Right lobe of liver (tissue), 6 donors: Measurements from ENCODE around the gene UBR1. TPM values are rescaled to one million over a fixed set of nuclear protein-coding genes. Genes with fewer than 3 reads are reported as not detected.

ENCODE experiments used
- ATAC-seq, 4 donors: fragments of 200-7000 bp; cut with Tn5 transposase; one replicate each; pipeline ENCODE4 v1.9.1; 2020; ENCODE audit warnings: mild to moderate bottlenecking in 4 of 4, moderate library complexity in 4 of 4
- DNase-seq, 3 donors: peaks; one replicate each; pipeline ENCODE4 v3.0.0-alpha.2; 2020
- H3K27ac ChIP-seq, 3 donors: fragments of 200-600 bp; one replicate each; pipeline ENCODE4 v1.8.0; 2022
- H3K27me3 ChIP-seq, 2 donors: fragments of 200-600 bp; one replicate each; pipeline ENCODE4 v1.8.0; 2022
- H3K36me3 ChIP-seq, 4 donors: fragments of 200-600 bp; sonication (generic) in 1 of 4; one replicate each; pipeline versions ENCODE4 v1.5.1 to v1.8.0; 2017 to 2022; ENCODE audit warnings: control low read depth in 1 of 4
- H3K4me1 ChIP-seq, 4 donors: fragments of 200-600 bp; sonication (generic) in 1 of 4; one replicate each; pipeline versions ENCODE4 v1.5.1 to v1.8.0; 2017 to 2022; ENCODE audit warnings: control low read depth in 1 of 4
- H3K4me3 ChIP-seq, 3 donors: fragments of 200-600 bp; one replicate each; pipeline ENCODE4 v1.8.0; 2022
- H3K9me3 ChIP-seq, 4 donors: fragments of 200-600 bp; sonication (generic) in 1 of 4; one replicate each; pipeline versions ENCODE4 v1.5.1 to v1.8.0; 2017 to 2022; ENCODE audit warnings: control low read depth in 1 of 4
- CTCF ChIP-seq, 4 donors: fragments of 200-600 bp in 3 of 4; fragments of 450-650 bp in 1 of 4; IDR thresholded peaks; one replicate each; pipeline versions ENCODE4 v1.5.1 to v1.8.0; 2016 to 2022; ENCODE audit warnings: antibody characterized with exemption in 4 of 4, mild to moderate bottlenecking in 2 of 4
- POLR2A ChIP-seq: fragments of 450-650 bp; IDR thresholded peaks from one replicate; pipeline ENCODE4 v1.6.1; 2017; ENCODE audit warnings: antibody characterized with exemption, mild to moderate bottlenecking
- WGBS: methylation state at CpG from one replicate; pipeline ENCODE4 v1.1.6; 2018; ENCODE audit warnings: low coverage, low lambda C conversion rate; ENCODE audit not compliant: insufficient coverage; ENCODE audit errors: missing lambda C conversion rate; 5-methylcytosine and 5-hydroxymethylcytosine counted together
- intact Hi-C, 2 donors: fragments of 100-400 bp; cut with DNase I; formaldehyde crosslinking; loops; one replicate each; pipeline versions ENCODE4 v1.11.2 to v1.14.1; 2022
- total RNA-seq, 6 experiments: library from RNA; depleted of rRNA in 2 of 6; stranded (reverse); fragments of >200 nt in 2 of 6; fragmentation: NEBNext Ultra II Directional in 3 of 6; extraction: Animal tissue kit (Norgen Biotek cat#: 25700) in 3 of 6; gene quantifications; one replicate each; pipeline versions ENCODE4 v1.1.0 to v1.2.4, GENCODE V29; 2016 to 2023
- donor health status: DM: no; HTN: yes; CAD: no.
- donor health status: DM: no; HTN: no; CAD: no.
- donor health status: DM: no; HTN: no; CAD: no.
- donor health status: DM: no; HTN: yes; CAD: no.
- donor health status: DM: no; HTN: yes; CAD: no.

UBR1 gene
- total RNA-seq, 6 experiments from 2014 or later: 8.8 to 15.6 (median 10.6) TPM

DNA sequence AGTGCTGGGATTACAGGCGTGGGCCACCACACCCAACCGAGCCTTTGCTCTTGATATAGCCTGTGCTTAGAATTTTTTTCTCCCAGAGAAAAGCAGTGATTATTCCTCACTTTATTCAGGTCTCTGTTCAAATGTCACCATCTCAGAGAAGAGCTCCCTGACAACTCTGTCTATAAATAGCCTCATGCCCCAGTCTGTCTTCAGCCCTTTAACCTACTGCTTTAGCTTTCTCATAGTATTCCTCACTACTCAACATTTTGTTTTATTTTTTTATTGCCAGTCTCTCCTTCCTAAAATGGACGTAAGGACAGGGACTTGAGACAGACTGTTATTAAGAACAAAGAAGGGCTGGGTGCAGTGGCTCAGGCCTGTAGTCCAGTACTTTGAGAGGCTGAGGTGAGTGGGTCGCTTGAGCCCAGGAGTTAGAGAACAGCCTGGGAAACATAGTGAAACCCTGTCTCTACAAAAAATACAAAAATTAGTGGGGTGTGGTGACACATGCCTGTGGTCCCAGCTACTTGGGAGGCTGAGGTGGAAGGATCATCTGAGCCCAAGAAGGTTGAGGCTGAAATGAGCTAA, 106.5 kb downstream of the UBR1 start:
- no peak for DNase-seq
- no peak for TF ChIP-seq POLR2A
- no peak for TF ChIP-seq CTCF (IDR thresholded peaks at IDR 0.05)
- Histone ChIP-seq H3K27me3 (no peaks in the 10 kb centered on the region), H3K4me1 (no peaks in the 10 kb centered on the region), H3K9me3 (no peaks in the 10 kb centered on the region), H3K27ac (no peak overlapping the region), H3K4me3 (no peak overlapping the region), H3K36me3 (peaks cover 0 to 12% (median 5%) of the 10 kb centered on the region in 4 donors)
- WGBS: 95% methylated on average over 4 of the region's 4 CpGs
- no peak for ATAC-seq
- intact Hi-C loops: no loop called here

- no peak for ATAC-seq
- no peaks in the 10 kb centered on the region for H3K27me3 ChIP-seq
- DNase-seq: no peak
- H3K4me1 ChIP-seq: no peaks in the 10 kb centered on the region
- TF ChIP-seq CTCF (IDR thresholded peaks at IDR 0.05) (no peak), POLR2A (no peak)
- intact Hi-C loops: no loop called here
- WGBS: 94% methylated on average over 7 of the region's 7 CpGs
- no peak overlapping the region for H3K27ac ChIP-seq
- H3K9me3 ChIP-seq: no peaks in the 10 kb centered on the region
- H3K36me3 ChIP-seq: peaks cover 0 to 2% (median 0%) of the 10 kb centered on the region in 4 donors
- H3K4me3 ChIP-seq: no peak overlapping the region
Observed at GRCh38 chr15:42996871-42997270, 109.0 kb downstream of the UBR1 start.

DNA sequence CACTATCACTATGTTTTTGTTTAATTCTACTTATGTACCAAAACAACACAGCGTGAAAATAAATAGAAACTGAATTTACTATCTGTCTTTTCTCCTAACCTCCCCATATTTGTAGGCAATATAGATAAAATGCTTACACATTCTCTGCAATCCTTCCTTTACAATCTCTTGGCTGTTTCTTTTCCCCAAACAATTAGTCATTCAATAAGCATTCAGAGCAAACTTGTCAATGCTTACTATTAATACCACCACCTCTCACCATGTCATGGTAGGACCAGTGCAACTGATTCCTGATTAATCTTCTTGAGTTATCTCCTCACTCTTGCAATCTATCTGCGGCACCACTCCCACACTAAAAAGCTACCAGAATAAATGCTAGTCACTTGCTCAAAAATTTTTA, 111.3 kb downstream of the UBR1 start:
- no peak overlapping the region for H3K4me3 ChIP-seq
- TF ChIP-seq POLR2A: no peak
- peaks cover 0 to 2% (median 1%) of the 10 kb centered on the region in 4 donors for H3K36me3 ChIP-seq
- no peaks in the 10 kb centered on the region for H3K9me3 ChIP-seq
- intact Hi-C loops: no loop called here
- H3K27me3 ChIP-seq: no peaks in the 10 kb centered on the region
- WGBS: 100% methylated on average over 2 of the region's 2 CpGs
- no peaks in the 10 kb centered on the region for H3K4me1 ChIP-seq
- DNase-seq (no peak), ATAC-seq (no peak)
- no peak overlapping the region for H3K27ac ChIP-seq

- ATAC-seq (no peak), DNase-seq (no peak)
- Histone ChIP-seq H3K27me3 (no peaks in the 10 kb centered on the region), H3K27ac (no peak overlapping the region), H3K4me3 (no peak overlapping the region), H3K9me3 (no peaks in the 10 kb centered on the region), H3K36me3 (peaks cover 0 to 5% (median 2%) of the 10 kb centered on the region in 4 donors), H3K4me1 (no peaks in the 10 kb centered on the region)
- WGBS: 84% methylated on average over 3 of the region's 3 CpGs
- TF ChIP-seq POLR2A: no peak
- intact Hi-C loops: no loop called here
Observed at GRCh38 chr15:42992626-42993025, 113.2 kb downstream of the UBR1 start.

- TF ChIP-seq POLR2A: no peak
- TF ChIP-seq CTCF (IDR thresholded peaks at IDR 0.05): no peak
- WGBS: 95% methylated on average over 7 of the region's 20 CpGs
- Histone ChIP-seq H3K4me1 (no peaks in the 10 kb centered on the region), H3K27ac (no peak overlapping the region), H3K4me3 (no peak overlapping the region), H3K9me3 (no peaks in the 10 kb centered on the region), H3K27me3 (no peaks in the 10 kb centered on the region), H3K36me3 (peaks cover 0 to 23% (median 3%) of the 10 kb centered on the region in 4 donors)
- ATAC-seq (peak in 1 of 4 donors; percentile 31), DNase-seq (no peak)
- intact Hi-C loops: no loop called here
Observed at GRCh38 chr15:42986693-42987342, 119.0 kb downstream of the UBR1 start.
